LoVo (cell line): Measurements from ENCODE around the gene ZNF581.

Experiments
- DNase-seq: peaks from one replicate; pipeline ENCODE4 v3.0.0-alpha.2; 2016; ENCODE audit warnings: low spot score

Gene ZNF581

GRCh38 chr19:55611300-55611982 lies 32.0 kb upstream of the ZNF581 start:
- no peak for DNase-seq

GRCh38 chr19:55611983-55612645 lies 31.3 kb upstream of the ZNF581 start:
- DNase-seq, result no peak

GRCh38 chr19:55613396-55613795 lies 30.1 kb upstream of the ZNF581 start:
- no peak for DNase-seq

GRCh38 chr19:55613930-55614710 lies 29.3 kb upstream of the ZNF581 start:
- no peak for DNase-seq

GRCh38 chr19:55614711-55615542 lies 28.5 kb upstream of the ZNF581 start:
- DNase-seq, result no peak

GRCh38 chr19:55615543-55616394 lies 27.7 kb upstream of the ZNF581 start:
- no peak for DNase-seq

- DNase-seq, result no peak
Observed at GRCh38 chr19:55616395-55616875, 27.0 kb upstream of the ZNF581 start.

- DNase-seq, result no peak
Observed at GRCh38 chr19:55617426-55617825, 26.0 kb upstream of the ZNF581 start.

- no peak for DNase-seq
Observed at GRCh38 chr19:55618426-55618825, 25.0 kb upstream of the ZNF581 start.

- no peak for DNase-seq
Observed at GRCh38 chr19:55619286-55619685, 24.2 kb upstream of the ZNF581 start.

GRCh38 chr19:55620410-55621204 lies 22.8 kb upstream of the ZNF581 start:
- no peak for DNase-seq

GRCh38 chr19:55621205-55621672 lies 22.2 kb upstream of the ZNF581 start:
- no peak for DNase-seq

GRCh38 chr19:55621673-55622231 lies 21.7 kb upstream of the ZNF581 start:
- no peak for DNase-seq

GRCh38 chr19:55622242-55622969 lies 21.0 kb upstream of the ZNF581 start:
- DNase-seq, result no peak

- no peak for DNase-seq
Observed at GRCh38 chr19:55623130-55623529, 20.3 kb upstream of the ZNF581 start.

- DNase-seq, result no peak
Observed at GRCh38 chr19:55623561-55623960, 19.9 kb upstream of the ZNF581 start.

GRCh38 chr19:55624109-55625003 lies 19.1 kb upstream of the ZNF581 start, which contains the start of gene ZNF784:
TSS of gene ZNF784 (minus strand) at chr19:55624566. CDS start at chr19:55624561, 5 bp downstream.
- peak; percentile 95 for DNase-seq

- no peak for DNase-seq
Observed at GRCh38 chr19:55625004-55625326, 18.5 kb upstream of the ZNF581 start.
